Rectal smooth muscle tissue (tissue), 1 donor: ENCODE measurements around the gene CRYGC.
"Not testable (repeated sequence)": the region's sequence is repeated elsewhere in the genome, so short reads cannot be mapped to it uniquely, and the experiment has no call there.

Experiments used
- H3K27ac ChIP-seq: one replicate; pipeline ENCODE4 v1.7.0; 2013; ENCODE audit warnings: low read depth, low read length, inconsistent platforms
- H3K27me3 ChIP-seq: one replicate; pipeline ENCODE4 v1.7.0; 2013; ENCODE audit warnings: low read length; ENCODE audit not compliant: control insufficient read depth, insufficient read depth
- H3K36me3 ChIP-seq: one replicate; pipeline ENCODE4 v1.7.0; 2013; ENCODE audit warnings: low read length; ENCODE audit not compliant: control insufficient read depth, insufficient read depth
- H3K4me1 ChIP-seq: one replicate; pipeline ENCODE4 v1.7.0; 2013; ENCODE audit warnings: low read length; ENCODE audit not compliant: control insufficient read depth, insufficient read depth
- H3K4me3 ChIP-seq: one replicate; pipeline ENCODE4 v1.7.0; 2013; ENCODE audit warnings: low read length
- H3K9ac ChIP-seq: one replicate; pipeline ENCODE4 v1.7.0; 2013; ENCODE audit warnings: low read length

CRYGC gene

DNA sequence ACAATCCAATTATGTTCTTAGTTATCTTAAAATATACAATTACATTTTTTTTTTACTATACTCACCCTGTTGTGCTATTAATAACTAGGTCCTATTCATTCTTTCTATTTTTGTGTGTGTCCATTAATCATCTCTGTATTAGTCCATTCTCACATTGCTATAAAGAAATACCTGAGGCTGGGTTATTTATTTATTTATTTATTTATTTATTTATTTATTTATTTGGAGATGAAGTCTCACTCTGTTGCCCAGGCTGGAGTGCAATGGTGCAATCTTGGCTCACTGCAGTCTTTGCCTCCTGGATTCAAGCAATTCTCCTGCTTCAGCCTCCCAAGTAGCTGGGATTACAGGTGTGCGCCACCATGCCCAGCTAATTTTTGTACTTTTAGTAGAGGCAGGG lies 30.9 kb downstream of the CRYGC start:
- not testable (repeated sequence) for H3K27ac ChIP-seq, H3K9ac ChIP-seq, H3K36me3 ChIP-seq, H3K4me3 ChIP-seq, H3K27me3 ChIP-seq, H3K4me1 ChIP-seq

DNA sequence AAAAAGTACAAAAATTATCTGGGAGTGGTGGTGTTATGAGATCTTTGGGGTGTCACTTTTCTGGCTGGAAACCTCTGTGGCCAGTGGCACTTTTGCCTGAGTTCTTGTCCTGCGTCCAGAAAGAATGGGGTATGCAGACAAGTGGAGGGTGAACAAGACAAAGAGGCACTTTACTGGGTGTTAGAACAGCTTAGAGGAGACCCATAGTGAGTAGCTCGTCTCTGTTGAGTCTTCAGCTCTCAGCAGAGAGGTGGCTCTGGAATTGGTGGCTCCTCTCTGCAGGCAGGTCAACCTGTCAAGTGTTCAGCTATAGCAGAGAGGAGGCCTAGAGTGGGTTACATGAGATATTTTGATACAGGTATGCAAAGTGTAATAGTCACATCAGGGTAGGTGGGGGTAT lies 31.4 kb downstream of the CRYGC start:
- Histone ChIP-seq H3K4me1 (no peaks in the 10 kb centered on the region), H3K27me3 (no peaks in the 10 kb centered on the region), H3K9ac (no peak overlapping the region), H3K4me3 (no peak overlapping the region), H3K27ac (no peak overlapping the region), H3K36me3 (no peaks in the 10 kb centered on the region)

DNA sequence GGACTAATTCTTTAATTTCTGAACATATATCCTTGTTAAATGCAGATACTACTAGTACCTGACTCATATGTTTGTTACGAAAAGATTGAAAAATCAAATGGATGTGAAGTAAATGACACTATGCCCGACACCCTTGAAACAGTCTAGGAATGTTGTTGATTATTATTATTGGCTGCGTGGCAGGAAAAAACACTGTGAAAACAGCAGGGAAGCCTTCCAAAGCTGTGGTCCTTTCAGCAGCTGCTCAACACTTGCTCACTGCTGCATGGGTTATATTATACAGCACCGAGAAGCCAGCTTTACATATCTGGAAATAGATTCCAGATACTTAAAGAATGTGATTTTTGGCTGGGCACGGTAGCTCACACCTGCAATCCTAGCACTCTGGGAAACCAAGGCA lies 31.8 kb downstream of the CRYGC start:
- no peak overlapping the region for H3K27ac ChIP-seq
- H3K4me3 ChIP-seq, result no peak overlapping the region
- no peaks in the 10 kb centered on the region for H3K36me3 ChIP-seq
- H3K4me1 ChIP-seq, result no peaks in the 10 kb centered on the region
- H3K9ac ChIP-seq, result no peak overlapping the region
- H3K27me3 ChIP-seq, result no peaks in the 10 kb centered on the region

DNA sequence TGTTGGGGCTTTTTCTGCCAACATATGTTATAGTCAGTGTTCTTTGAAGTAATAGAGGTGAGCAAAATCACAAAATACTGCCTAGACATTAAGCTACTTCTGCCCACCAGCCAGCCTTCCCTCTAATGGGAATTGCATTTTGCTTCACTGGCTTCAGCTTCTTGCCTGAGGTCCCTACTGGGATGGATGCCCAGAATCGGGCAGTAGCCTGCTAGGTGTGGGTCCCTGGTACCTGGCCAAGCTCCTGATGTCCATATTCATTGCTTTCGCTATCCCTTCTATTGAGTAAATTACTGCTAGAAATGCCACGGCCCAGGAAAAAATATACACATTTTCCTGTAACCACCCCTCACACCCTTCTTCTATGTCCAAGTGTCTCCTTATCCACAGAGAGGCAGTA lies 32.3 kb downstream of the CRYGC start:
- no peaks in the 10 kb centered on the region for H3K36me3 ChIP-seq
- H3K27ac ChIP-seq, result no peak overlapping the region
- no peaks in the 10 kb centered on the region for H3K4me1 ChIP-seq
- no peaks in the 10 kb centered on the region for H3K27me3 ChIP-seq
- H3K9ac ChIP-seq, result no peak overlapping the region
- H3K4me3 ChIP-seq, result no peak overlapping the region

DNA sequence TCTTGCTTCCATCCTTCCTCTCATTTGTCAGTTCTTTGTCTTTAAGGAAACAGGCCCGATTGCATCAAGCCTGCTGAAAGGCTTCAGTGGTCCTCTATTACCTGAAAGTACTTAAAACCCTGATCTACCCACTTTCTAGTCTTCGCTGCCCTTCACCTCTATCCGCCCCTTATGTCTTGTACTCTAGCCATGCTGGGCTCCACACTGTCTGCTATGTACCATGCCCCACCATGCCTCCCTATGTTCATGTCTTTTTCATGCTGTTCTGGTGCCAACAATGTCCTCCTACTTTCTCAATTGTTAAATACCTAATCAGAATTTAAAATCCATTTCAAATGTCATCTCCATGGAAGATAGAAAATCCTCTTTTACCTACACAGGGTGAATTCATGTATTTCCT lies 33.5 kb downstream of the CRYGC start:
- H3K4me3 ChIP-seq, result no peak overlapping the region
- H3K36me3 ChIP-seq, result no peaks in the 10 kb centered on the region
- no peak overlapping the region for H3K27ac ChIP-seq
- no peaks in the 10 kb centered on the region for H3K4me1 ChIP-seq
- H3K9ac ChIP-seq, result no peak overlapping the region
- no peaks in the 10 kb centered on the region for H3K27me3 ChIP-seq

DNA sequence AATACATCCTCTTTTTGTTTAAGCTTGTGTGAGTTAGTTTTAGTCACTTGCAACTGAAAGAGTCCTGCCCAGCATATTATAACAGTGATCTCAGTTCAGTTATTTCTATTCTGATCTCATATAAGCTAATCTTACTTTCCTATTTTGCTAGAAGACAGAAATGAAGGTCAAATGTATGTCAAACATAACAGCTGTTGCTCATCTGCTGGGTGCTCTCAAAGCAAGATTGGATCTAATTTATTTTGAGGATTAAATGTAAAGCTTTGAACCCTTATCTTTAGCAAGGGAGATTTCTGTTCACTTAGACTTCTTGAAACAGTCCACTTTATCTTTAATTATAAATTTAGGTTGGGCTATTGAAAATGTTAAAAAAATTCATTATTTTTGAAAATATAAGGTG lies 36.5 kb downstream of the CRYGC start:
- no peak overlapping the region for H3K27ac ChIP-seq
- no peak overlapping the region for H3K4me3 ChIP-seq
- H3K36me3 ChIP-seq, result no peaks in the 10 kb centered on the region
- no peak overlapping the region for H3K9ac ChIP-seq
- no peaks in the 10 kb centered on the region for H3K27me3 ChIP-seq
- no peaks in the 10 kb centered on the region for H3K4me1 ChIP-seq

DNA sequence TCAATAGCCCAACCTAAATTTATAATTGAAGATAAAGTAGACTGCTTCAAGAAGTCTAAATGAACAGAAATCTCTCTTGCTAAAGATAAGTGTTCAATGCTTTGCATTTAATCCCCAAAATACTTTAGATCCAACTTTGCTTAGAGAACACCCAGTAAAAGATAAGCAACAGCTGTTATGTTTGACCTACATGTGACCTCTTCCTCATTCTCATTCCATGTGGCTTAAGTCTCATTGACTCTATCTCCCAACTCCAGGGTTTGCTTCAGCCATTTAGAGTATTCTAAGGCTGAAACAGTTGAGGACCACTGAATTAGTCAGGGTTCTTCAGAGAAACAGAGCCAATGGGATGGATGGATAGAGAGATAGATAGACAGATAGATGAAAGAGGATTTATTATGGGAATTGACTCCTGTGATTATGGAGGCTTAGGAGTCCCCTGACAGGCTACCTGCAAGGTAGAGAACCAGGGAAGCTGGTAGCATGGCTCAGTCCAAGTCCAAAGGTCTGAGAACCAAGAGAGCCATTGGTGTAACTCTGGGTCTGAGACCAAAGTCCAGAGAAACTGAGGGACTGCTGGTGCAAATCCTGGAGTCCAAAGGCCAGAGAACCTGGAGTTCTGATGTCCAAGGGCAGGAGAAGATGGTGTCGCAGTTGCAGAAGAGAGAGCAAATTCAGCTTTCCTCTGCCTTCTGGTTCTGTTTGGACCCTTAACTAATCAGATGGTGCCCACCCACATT lies 37.4 kb downstream of the CRYGC start:
- Histone ChIP-seq H3K4me3 (no peak overlapping the region), H3K36me3 (no peaks in the 10 kb centered on the region), H3K27me3 (no peaks in the 10 kb centered on the region)

DNA sequence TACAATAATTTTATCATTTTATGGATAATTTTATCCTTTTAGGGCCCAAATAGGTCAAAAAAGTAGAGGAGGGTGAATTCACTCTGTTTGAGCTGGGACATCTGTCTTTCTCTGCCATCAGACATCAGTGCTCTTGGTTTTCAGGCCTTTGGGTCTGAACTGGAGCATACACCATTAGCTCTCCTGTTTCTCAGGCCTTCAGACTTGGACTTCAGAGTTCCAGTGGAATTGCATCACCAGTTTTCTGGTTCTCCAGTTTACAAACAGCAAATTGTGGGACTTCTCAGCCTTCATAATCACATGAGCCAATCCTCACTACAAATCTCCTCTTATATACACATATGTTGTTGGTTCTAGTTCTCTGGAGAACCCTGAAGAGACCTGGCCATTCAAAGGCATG lies 39.2 kb downstream of the CRYGC start:
- Histone ChIP-seq H3K9ac (no peak overlapping the region), H3K4me1 (no peaks in the 10 kb centered on the region), H3K27ac (no peak overlapping the region), H3K27me3 (no peaks in the 10 kb centered on the region), H3K4me3 (no peak overlapping the region), H3K36me3 (no peaks in the 10 kb centered on the region)

More for the DNA sequence above, 37.4 kb downstream of the CRYGC start:
- H3K27ac ChIP-seq, result no peak overlapping the region
- H3K9ac ChIP-seq, result no peak overlapping the region
- no peaks in the 10 kb centered on the region for H3K4me1 ChIP-seq

DNA sequence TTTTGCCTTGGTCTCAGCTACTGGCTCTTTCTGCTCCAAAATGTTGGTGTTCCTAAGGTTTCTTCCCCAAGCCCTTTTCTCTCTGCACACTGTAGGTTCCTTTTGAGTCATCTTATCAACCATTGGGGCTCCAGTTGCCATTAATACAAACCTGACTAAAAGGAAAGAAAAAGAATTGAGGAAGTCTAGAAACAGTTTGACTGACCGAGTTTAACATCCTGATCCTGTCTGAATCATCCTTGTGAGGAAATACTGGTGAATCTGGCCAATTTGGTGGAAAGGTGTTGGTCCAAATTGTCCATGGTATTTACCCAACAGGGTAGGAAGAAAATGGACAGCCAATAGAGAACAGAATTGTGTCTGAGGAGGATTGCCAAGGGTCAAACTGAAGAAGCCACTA lies 43.6 kb downstream of the CRYGC start:
- H3K27ac ChIP-seq, result no peak overlapping the region
- no peaks in the 10 kb centered on the region for H3K36me3 ChIP-seq
- H3K4me1 ChIP-seq, result no peaks in the 10 kb centered on the region
- no peak overlapping the region for H3K4me3 ChIP-seq
- H3K27me3 ChIP-seq, result no peaks in the 10 kb centered on the region
- no peak overlapping the region for H3K9ac ChIP-seq

DNA sequence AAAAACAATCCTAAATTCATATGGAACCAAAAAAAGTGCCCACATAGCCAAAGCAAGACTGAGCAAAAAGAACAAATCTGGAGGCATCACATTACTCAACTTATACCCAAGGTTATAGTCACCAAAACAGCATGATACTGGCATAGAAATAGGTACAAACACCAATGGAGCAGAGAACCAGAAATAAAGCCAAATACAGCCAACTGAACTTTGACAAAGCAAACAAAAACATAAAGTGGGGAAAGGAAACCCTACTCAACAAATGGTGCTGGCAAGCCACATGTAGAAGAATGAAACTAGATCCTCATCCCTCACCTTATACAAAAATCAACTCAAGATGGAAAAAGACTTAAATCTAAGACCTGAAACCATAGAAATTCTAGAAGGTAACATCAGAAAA lies 45.8 kb downstream of the CRYGC start:
- Histone ChIP-seq H3K27ac (no peak overlapping the region), H3K36me3 (no peaks in the 10 kb centered on the region), H3K4me3 (no peak overlapping the region), H3K9ac (no peak overlapping the region), H3K27me3 (no peaks in the 10 kb centered on the region), H3K4me1 (no peaks in the 10 kb centered on the region)
